ENCODE data around the gene ADCY5.

Gene ADCY5

GRCh38 chr3:123347691-123348264 is 101.1 kb downstream of the ADCY5 start:
- DNase-seq (ENCODE audit: low spot score), result peak; percentile 38
- no peak overlapping the region for H3K4me3 ChIP-seq (ENCODE audit: severe bottlenecking)
- no peak for TF ChIP-seq CTCF (IDR thresholded peaks at IDR 0.05; ENCODE audit: poor library complexity, severe bottlenecking)
- no peak for ATAC-seq (ENCODE audit: low read depth)
- no peak overlapping the region for H3K27ac ChIP-seq (ENCODE audit: poor library complexity, severe bottlenecking)
- H3K36me3 ChIP-seq (ENCODE audit: low read depth), result no peaks in the 10 kb centered on the region
- H3K9me3 ChIP-seq (ENCODE audit: severe bottlenecking), result no peaks in the 10 kb centered on the region
- H3K27me3 ChIP-seq (ENCODE audit: insufficient read depth, poor library complexity, severe bottlenecking), result no peaks in the 10 kb centered on the region
- H3K4me1 ChIP-seq (ENCODE audit: insufficient read depth, poor library complexity, severe bottlenecking), result no peaks in the 10 kb centered on the region

- no peak for TF ChIP-seq CTCF (IDR thresholded peaks at IDR 0.05; ENCODE audit: poor library complexity, severe bottlenecking)
- H3K4me1 ChIP-seq (ENCODE audit: insufficient read depth, poor library complexity, severe bottlenecking), result no peaks in the 10 kb centered on the region
- H3K9me3 ChIP-seq (ENCODE audit: severe bottlenecking), result no peaks in the 10 kb centered on the region
- H3K27ac ChIP-seq (ENCODE audit: poor library complexity, severe bottlenecking), result no peak overlapping the region
- DNase-seq (ENCODE audit: low spot score) (peak; percentile 9), ATAC-seq (ENCODE audit: low read depth) (no peak)
- H3K27me3 ChIP-seq (ENCODE audit: insufficient read depth, poor library complexity, severe bottlenecking), result no peaks in the 10 kb centered on the region
- H3K36me3 ChIP-seq (ENCODE audit: low read depth), result no peaks in the 10 kb centered on the region
- H3K4me3 ChIP-seq (ENCODE audit: severe bottlenecking), result no peak overlapping the region
Measured at GRCh38 chr3:123347205-123347604, 101.7 kb downstream of the ADCY5 start.

GRCh38 chr3:123346021-123346420 is 102.9 kb downstream of the ADCY5 start:
- Histone ChIP-seq H3K4me1 (ENCODE audit: insufficient read depth, poor library complexity, severe bottlenecking) (no peaks in the 10 kb centered on the region), H3K27me3 (ENCODE audit: insufficient read depth, poor library complexity, severe bottlenecking) (no peaks in the 10 kb centered on the region), H3K4me3 (ENCODE audit: severe bottlenecking) (no peak overlapping the region), H3K27ac (ENCODE audit: poor library complexity, severe bottlenecking) (no peak overlapping the region), H3K36me3 (ENCODE audit: low read depth) (no peaks in the 10 kb centered on the region), H3K9me3 (ENCODE audit: severe bottlenecking) (no peaks in the 10 kb centered on the region)
- ATAC-seq (ENCODE audit: low read depth), result no peak
- DNase-seq (ENCODE audit: low spot score), result peak; percentile 32
- TF ChIP-seq CTCF (IDR thresholded peaks at IDR 0.05; ENCODE audit: poor library complexity, severe bottlenecking), result no peak

- Histone ChIP-seq H3K27me3 (ENCODE audit: insufficient read depth, poor library complexity, severe bottlenecking) (no peaks in the 10 kb centered on the region), H3K4me1 (ENCODE audit: insufficient read depth, poor library complexity, severe bottlenecking) (no peaks in the 10 kb centered on the region), H3K36me3 (ENCODE audit: low read depth) (no peaks in the 10 kb centered on the region), H3K4me3 (ENCODE audit: severe bottlenecking) (no peak overlapping the region), H3K9me3 (ENCODE audit: severe bottlenecking) (no peaks in the 10 kb centered on the region), H3K27ac (ENCODE audit: poor library complexity, severe bottlenecking) (no peak overlapping the region)
- no peak for TF ChIP-seq CTCF (IDR thresholded peaks at IDR 0.05; ENCODE audit: poor library complexity, severe bottlenecking)
- no peak for ATAC-seq (ENCODE audit: low read depth)
- DNase-seq (ENCODE audit: low spot score), result peak; percentile 23
Measured at GRCh38 chr3:123344907-123345594, 103.8 kb downstream of the ADCY5 start.
